ENCODE data around the gene FUT7. TPM values are rescaled to one million over a fixed set of nuclear protein-coding genes. Genes with fewer than 3 reads are reported as not detected.

Gene FUT7
- total and polyA plus RNA-seq, 2 of the 8 experiments (the other 6 are each of a cell fraction or from before 2014, with no cell fraction given): not detected

- no peak overlapping the region for H4K91ac ChIP-seq (replicated peaks; ENCODE audit: insufficient read length, low read length)
- H2BK5ac ChIP-seq (ENCODE audit: low read depth, low read length): no peak overlapping the region
- H3K56ac ChIP-seq (replicated peaks; ENCODE audit: insufficient read length, low read depth, low read length): no peak overlapping the region
- no peak overlapping the region for H3K4ac ChIP-seq (replicated peaks; ENCODE audit: insufficient read length, low read depth, low read length)
- no peak for DNase-seq (ENCODE audit: low read depth in 1 of 2, low spot score in 2 of 2)
- 95% methylated on average over 17 of the region's 21 CpGs; no CpG with 5 or more reads in 1 of the 2 experiments for WGBS, 2 experiments (ENCODE audit: extremely low coverage in 1 of 2, insufficient coverage in 1 of 2, insufficient read length in 1 of 2, insufficient replicate concordance in 2 of 2, low coverage in 1 of 2, low lambda C conversion rate in 2 of 2, missing lambda C conversion rate in 1 of 2)
- no peaks in the 10 kb centered on the region; the same call in 1 of the 2 replicates for H3K23me2 ChIP-seq (ENCODE audit: low read depth, low read length)
- H3K27ac ChIP-seq (ENCODE audit: low read depth, low read length): no peak overlapping the region
- no peak overlapping the region for H3K18ac ChIP-seq (ENCODE audit: extremely low read depth, low read length)
- no peak overlapping the region for H2BK15ac ChIP-seq (ENCODE audit: low read length)
- H3K79me1 ChIP-seq (ENCODE audit: low read depth, low read length): no peaks in the 10 kb centered on the region
- no peaks in the 10 kb centered on the region; a peak in 1 of 7 replicates for H3K27me3 ChIP-seq (replicated peaks in 1 of 4; ENCODE audit: control insufficient read depth in 3 of 4, extremely low read depth in 1 of 4, insufficient read depth in 3 of 4, low read length in 3 of 4)
- H4K8ac ChIP-seq (ENCODE audit: extremely low read depth, insufficient read depth, low read length): no peak overlapping the region
- H2BK20ac ChIP-seq (ENCODE audit: low read length): no peak overlapping the region
- peaks cover 0 to under 1% of the 10 kb centered on the region in 2 experiments for H4K20me1 ChIP-seq (replicated peaks in 1 of 2; ENCODE audit: control insufficient read depth in 1 of 2, insufficient read depth in 2 of 2, low read length in 2 of 2)
- H3K9me3 ChIP-seq (ENCODE audit: insufficient read depth in 2 of 2, low read depth in 1 of 2, low read length in 1 of 2): peaks cover 0 to 27% of the 10 kb centered on the region in 2 experiments; a peak in 2 of 4 replicates
- no peak overlapping the region for H3K4me3 ChIP-seq (ENCODE audit: extremely low read depth in 1 of 4, insufficient read depth in 2 of 4, low read depth in 3 of 4, low read length in 4 of 4)
- no peak overlapping the region for H2BK120ac ChIP-seq (replicated peaks; ENCODE audit: low read depth, low read length)
- H2AFZ ChIP-seq (ENCODE audit: low read length): no peak overlapping the region
- no peak overlapping the region for H4K5ac ChIP-seq (ENCODE audit: insufficient read length, low read depth, low read length)
- H2AK5ac ChIP-seq (ENCODE audit: low read depth, low read length): no peak overlapping the region
- H3K23ac ChIP-seq (ENCODE audit: insufficient read length): no peak overlapping the region
- no peak overlapping the region for H3K14ac ChIP-seq (ENCODE audit: insufficient read length)
- no peak for FAIRE-seq
- no peak overlapping the region for H2BK12ac ChIP-seq (ENCODE audit: low read depth, low read length)
- no peak overlapping the region for H3K4me2 ChIP-seq (ENCODE audit: insufficient read depth in 1 of 2, low read depth in 2 of 2, low read length in 2 of 2)
- H3K36me3 ChIP-seq (ENCODE audit: control insufficient read depth in 2 of 4, insufficient read depth in 4 of 4, low read length in 3 of 4): peaks cover 0 to 13% (median 0%) of the 10 kb centered on the region in 4 experiments; a peak in 1 of 8 replicates
- H3K79me2 ChIP-seq (ENCODE audit: control insufficient read depth in 1 of 2, insufficient read depth in 2 of 2, low read length in 2 of 2): no peaks in the 10 kb centered on the region
- CTCF ChIA-PET (ENCODE audit: partially characterized antibody): interaction anchor here (1.4 to 7.2 kb wide), 5 partner anchors 14 to 68 kb away, joined by 3 to 54 read pairs (median 6); partner anchors contain the start of genes ABCA2 and FUT7
- POLR2A ChIA-PET (ENCODE audit: partially characterized antibody): no interaction called here
- no peak overlapping the region for H3K9ac ChIP-seq (replicated peaks in 1 of 4; ENCODE audit: extremely low read depth in 1 of 4, low read depth in 3 of 4, low read length in 3 of 4)
- peaks cover 0 to 7% (median under 1%) of the 10 kb centered on the region in 4 experiments; a peak in 2 of 7 replicates for H3K4me1 ChIP-seq (replicated peaks in 1 of 4; ENCODE audit: control insufficient read depth in 3 of 4, insufficient read depth in 4 of 4, low read length in 3 of 4)
- TF ChIP-seq SRF (IDR thresholded peaks at IDR 0.05; ENCODE audit: low read depth, low read length): no peak
- TF ChIP-seq TBP (IDR thresholded peaks at IDR 0.05; ENCODE audit: low read depth, low read length): no peak
- TF ChIP-seq GABPA (IDR thresholded peaks at IDR 0.05; ENCODE audit: borderline replicate concordance, insufficient read depth, low read length): no peak
- no peak for TF ChIP-seq ZNF274 (IDR thresholded peaks at IDR 0.05; ENCODE audit: borderline replicate concordance, extremely low read depth, low read length)
- TF ChIP-seq TAF1 (IDR thresholded peaks at IDR 0.05; ENCODE audit: low read depth, low read length): no peak
- TF ChIP-seq SP2 (IDR thresholded peaks at IDR 0.05; ENCODE audit: low read length): no peak
- no peak for TF ChIP-seq CHD1 (IDR thresholded peaks at IDR 0.05; ENCODE audit: low read depth, low read length)
- no peak for TF ChIP-seq HDAC6 (IDR thresholded peaks at IDR 0.05; ENCODE audit: low read depth, low read length)
- no peak for TF ChIP-seq KDM1A (IDR thresholded peaks at IDR 0.05; ENCODE audit: borderline replicate concordance, low read length)
- TF ChIP-seq, protein P1, sequence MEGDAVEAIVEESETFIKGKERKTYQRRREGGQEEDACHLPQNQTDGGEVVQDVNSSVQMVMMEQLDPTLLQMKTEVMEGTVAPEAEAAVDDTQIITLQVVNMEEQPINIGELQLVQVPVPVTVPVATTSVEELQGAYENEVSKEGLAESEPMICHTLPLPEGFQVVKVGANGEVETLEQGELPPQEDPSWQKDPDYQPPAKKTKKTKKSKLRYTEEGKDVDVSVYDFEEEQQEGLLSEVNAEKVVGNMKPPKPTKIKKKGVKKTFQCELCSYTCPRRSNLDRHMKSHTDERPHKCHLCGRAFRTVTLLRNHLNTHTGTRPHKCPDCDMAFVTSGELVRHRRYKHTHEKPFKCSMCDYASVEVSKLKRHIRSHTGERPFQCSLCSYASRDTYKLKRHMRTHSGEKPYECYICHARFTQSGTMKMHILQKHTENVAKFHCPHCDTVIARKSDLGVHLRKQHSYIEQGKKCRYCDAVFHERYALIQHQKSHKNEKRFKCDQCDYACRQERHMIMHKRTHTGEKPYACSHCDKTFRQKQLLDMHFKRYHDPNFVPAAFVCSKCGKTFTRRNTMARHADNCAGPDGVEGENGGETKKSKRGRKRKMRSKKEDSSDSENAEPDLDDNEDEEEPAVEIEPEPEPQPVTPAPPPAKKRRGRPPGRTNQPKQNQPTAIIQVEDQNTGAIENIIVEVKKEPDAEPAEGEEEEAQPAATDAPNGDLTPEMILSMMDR (IDR thresholded peaks at IDR 0.05; ENCODE audit: control extremely low read depth in 1 of 3, insufficient read depth in 1 of 3, low read depth in 1 of 3, low read length in 3 of 3): no peak
- no peak for TF ChIP-seq SIRT6 (IDR thresholded peaks at IDR 0.05; ENCODE audit: low read length)
- TF ChIP-seq KDM5A (IDR thresholded peaks at IDR 0.05; ENCODE audit: low read length): no peak
These were observed 15.9 kb downstream of the FUT7 start for GRCh38 chr9:137015976-137016375.
